Inferior parietal cortex (tissue), 1 donor: ENCODE data around the gene SLC39A8.

Source experiments
- DNase-seq: peaks from one replicate; pipeline ENCODE4 v3.0.0-alpha.2; 2016; ENCODE audit errors: extremely low spot score

SLC39A8 gene

GRCh38 chr4:102230194-102230593 is 115.1 kb downstream of the SLC39A8 start:
- no peak for DNase-seq

GRCh38 chr4:102227388-102227787 is 117.9 kb downstream of the SLC39A8 start:
- DNase-seq = no peak

GRCh38 chr4:102223461-102223860 is 121.8 kb downstream of the SLC39A8 start:
- DNase-seq = no peak

DNA sequence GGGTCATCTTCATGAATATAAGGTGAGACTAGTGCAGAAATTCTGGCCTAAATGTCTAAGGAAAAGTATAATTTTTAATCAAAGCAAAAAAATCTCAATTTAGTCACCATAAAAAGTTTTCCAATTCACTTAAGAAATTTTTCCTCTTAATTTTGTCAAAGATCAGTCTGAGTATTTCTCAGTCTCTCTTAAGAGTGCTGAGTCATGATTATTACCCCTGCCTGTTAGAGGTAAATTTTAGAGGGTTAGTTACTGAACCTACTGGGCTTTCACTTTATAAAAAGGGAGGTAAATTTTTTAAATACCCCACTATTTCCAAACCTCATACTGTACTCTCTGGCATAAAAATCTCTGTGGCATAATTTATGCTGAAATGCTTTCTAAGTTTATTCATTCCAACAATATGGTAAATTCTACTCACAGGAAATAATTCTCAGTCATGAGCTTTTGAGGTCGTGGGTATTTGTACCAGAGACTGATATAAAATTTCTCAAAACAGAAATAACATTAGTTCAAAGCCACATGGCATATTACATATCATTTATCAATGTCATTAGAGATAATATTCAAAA is 122.4 kb downstream of the SLC39A8 start:
- no peak for DNase-seq

DNA sequence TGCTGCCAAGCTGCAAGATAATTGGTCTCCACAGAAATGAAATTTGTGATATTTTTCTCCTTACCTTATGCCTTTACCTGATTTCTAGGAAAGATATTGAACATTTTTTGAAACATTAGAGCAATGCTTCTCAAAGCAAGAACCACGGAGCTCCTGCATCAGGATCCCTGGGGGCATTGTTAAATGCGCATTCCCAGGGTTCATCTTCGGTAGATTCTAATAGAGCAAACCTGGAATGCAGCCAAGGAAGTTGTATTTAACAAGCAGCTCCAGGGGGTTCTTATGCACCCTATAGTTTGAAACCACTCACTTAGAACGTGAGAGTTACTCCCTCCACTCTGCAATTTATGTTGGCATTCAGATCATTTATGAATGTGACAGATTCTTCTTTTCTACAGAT is 126.2 kb downstream of the SLC39A8 start:
- no peak for DNase-seq

GRCh38 chr4:102218656-102219055 is 126.6 kb downstream of the SLC39A8 start:
- DNase-seq = no peak

GRCh38 chr4:102217775-102218355 is 127.4 kb downstream of the SLC39A8 start:
- DNase-seq = no peak

GRCh38 chr4:102217345-102217744 is 127.9 kb downstream of the SLC39A8 start:
- DNase-seq = no peak

DNA sequence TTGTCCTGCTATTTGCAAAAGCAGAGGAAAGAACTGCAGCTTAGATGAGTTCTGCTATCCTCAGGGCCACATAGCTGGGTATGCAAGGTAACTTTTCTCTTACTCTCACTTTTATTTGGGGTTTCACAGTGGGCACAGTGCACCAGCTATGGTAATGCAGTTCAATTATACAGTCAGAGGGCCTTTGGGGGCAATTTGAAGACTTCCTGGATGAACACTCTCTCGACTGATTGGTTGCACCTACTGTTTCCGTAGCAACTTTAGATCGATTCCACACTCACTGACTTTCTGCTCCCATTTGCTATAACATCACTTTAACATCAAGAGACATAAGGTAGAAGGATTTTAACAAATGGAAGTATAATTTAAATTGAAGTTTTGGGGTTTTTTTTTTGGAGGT is 128.6 kb downstream of the SLC39A8 start:
- no peak for DNase-seq

GRCh38 chr4:102213031-102213430 is 132.3 kb downstream of the SLC39A8 start:
- DNase-seq = no peak
